Astrocyte of the cerebellum (primary cell): ENCODE data around the gene ASB7.

Experiments used
- DNase-seq: peaks from one replicate; pipeline ENCODE4 v3.0.0-alpha.2; 2011; ENCODE audit warnings: low read depth
- H3K4me3 ChIP-seq: 2 replicates; pipeline ENCODE4 v1.5.1; 2011; ENCODE audit warnings: mild to moderate bottlenecking, low read depth, low read length, moderate library complexity
- in situ Hi-C: cut with HindIII; loops from 2 replicates; pipeline ENCODE4 v1.10.0; 2017; ENCODE audit warnings: low sequenced_read_pairs
- TF ChIP-seq, protein P1 (sequence below): IDR thresholded peaks from 2 replicates; pipeline ENCODE4 v1.5.1; 2012; ENCODE audit warnings: low read length, low read depth, moderate library complexity, mild to moderate bottlenecking; ENCODE audit errors: missing control alignments

The ASB7 gene

DNA sequence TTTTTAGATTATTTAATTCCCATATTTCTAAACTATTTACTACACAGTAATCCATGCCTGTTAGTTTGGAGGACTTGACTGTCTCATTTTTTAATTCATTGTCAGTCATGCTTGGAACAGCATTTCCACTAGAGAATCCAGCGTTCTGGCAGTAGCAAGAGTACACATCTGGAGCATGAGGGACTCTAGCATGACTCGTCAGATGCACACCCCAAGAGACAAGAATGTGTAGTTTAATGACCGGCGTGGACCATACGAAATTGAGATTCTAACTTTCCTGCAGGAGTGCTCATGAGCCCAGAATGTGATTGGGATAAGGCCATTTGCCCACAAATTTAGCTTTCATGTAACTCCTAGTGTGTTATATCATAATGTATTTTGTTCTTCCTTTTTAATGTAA, 48.9 kb downstream of the ASB7 start:
- TF ChIP-seq, protein P1, sequence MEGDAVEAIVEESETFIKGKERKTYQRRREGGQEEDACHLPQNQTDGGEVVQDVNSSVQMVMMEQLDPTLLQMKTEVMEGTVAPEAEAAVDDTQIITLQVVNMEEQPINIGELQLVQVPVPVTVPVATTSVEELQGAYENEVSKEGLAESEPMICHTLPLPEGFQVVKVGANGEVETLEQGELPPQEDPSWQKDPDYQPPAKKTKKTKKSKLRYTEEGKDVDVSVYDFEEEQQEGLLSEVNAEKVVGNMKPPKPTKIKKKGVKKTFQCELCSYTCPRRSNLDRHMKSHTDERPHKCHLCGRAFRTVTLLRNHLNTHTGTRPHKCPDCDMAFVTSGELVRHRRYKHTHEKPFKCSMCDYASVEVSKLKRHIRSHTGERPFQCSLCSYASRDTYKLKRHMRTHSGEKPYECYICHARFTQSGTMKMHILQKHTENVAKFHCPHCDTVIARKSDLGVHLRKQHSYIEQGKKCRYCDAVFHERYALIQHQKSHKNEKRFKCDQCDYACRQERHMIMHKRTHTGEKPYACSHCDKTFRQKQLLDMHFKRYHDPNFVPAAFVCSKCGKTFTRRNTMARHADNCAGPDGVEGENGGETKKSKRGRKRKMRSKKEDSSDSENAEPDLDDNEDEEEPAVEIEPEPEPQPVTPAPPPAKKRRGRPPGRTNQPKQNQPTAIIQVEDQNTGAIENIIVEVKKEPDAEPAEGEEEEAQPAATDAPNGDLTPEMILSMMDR, result peak; percentile 15
- in situ Hi-C loops, result no loop called here
- no peak overlapping the region for H3K4me3 ChIP-seq
- DNase-seq, result no peak

DNA sequence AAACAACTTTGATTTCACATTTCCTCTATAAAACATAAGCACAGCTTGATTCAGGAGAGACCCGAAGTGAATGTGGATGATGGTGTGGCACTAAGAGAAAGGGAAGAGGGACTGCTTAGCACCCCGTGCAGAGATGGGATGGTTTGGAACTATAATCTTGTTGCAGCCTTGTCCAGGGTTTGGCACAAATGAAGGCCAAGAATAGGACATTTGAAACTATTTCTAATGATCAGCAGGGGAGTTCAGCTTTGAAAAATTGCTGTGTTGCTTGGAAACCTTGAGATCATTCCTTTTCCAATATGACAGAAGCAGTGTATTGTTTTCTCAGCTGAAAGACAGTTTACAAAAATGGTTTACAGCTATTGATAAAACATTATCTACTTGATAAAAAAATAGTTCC, 49.7 kb downstream of the ASB7 start:
- TF ChIP-seq, protein P1, result no peak
- no peak for DNase-seq
- in situ Hi-C loops, result no loop called here
- H3K4me3 ChIP-seq, result no peak overlapping the region

DNA sequence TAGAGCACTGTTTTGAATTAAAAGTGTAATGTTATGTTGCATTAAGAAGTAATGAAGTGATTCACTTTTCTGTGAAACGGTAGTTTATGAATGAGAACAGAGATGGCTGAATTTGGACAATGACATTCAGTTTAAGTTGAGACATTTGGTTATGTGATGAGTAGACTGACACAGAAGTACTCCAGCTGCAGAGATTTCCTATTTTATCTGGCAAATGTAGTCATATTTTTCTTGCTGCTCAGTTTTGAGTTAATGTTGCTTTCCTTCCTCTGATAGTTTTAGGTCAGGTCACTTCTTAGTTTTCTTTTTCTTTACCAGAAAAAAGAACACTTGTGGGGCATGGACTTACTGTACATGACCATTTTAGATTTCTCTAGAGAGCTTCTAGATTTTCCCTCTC, 51.2 kb downstream of the ASB7 start:
- DNase-seq, result no peak
- in situ Hi-C loops, result no loop called here
- TF ChIP-seq, protein P1, result no peak
- H3K4me3 ChIP-seq, result no peak overlapping the region

DNA sequence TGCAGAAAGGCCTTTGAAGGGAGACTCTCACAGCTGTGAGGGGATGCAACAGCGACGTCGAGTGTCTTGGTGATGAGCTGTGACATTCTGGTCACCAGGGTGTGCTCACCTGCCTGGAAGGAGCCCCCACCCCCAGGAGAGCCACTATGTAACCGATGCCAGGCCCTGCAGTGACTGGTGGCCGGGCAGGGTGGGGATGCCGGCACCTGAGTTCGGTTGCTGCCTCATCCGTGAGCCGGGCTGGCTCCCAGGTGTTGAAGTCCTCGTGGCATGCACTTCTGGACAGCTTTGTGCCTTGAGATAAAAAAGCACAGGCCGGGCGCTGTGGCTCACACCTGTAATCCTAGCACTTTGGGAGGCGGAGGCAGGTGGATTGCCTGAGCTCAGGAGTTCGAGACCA, 56.5 kb downstream of the ASB7 start:
- H3K4me3 ChIP-seq, result no peak overlapping the region
- in situ Hi-C loops, result no loop called here
- TF ChIP-seq, protein P1, result no peak
- DNase-seq, result no peak

DNA sequence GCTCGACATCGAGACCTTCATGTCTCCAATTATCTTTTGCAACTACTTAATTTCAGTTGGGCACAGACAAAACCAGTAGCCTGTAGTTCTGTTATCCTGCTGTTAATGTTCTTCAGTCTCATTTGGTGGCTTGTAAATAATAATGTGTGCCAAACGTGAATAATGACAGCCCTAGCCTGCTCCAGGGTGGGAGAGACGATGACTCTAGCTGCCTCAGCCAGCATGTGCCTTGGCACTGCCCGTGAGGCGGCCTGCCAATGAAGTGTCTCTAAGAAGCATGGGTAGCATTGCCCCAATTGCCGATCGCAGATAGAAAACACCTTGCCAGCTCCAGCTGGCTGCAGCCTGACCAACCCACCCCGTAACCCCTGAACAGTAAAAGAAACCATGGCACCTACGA, 58.8 kb downstream of the ASB7 start:
- in situ Hi-C loops, result no loop called here
- DNase-seq, result no peak
- H3K4me3 ChIP-seq, result no peak overlapping the region
- TF ChIP-seq, protein P1, result no peak

DNA sequence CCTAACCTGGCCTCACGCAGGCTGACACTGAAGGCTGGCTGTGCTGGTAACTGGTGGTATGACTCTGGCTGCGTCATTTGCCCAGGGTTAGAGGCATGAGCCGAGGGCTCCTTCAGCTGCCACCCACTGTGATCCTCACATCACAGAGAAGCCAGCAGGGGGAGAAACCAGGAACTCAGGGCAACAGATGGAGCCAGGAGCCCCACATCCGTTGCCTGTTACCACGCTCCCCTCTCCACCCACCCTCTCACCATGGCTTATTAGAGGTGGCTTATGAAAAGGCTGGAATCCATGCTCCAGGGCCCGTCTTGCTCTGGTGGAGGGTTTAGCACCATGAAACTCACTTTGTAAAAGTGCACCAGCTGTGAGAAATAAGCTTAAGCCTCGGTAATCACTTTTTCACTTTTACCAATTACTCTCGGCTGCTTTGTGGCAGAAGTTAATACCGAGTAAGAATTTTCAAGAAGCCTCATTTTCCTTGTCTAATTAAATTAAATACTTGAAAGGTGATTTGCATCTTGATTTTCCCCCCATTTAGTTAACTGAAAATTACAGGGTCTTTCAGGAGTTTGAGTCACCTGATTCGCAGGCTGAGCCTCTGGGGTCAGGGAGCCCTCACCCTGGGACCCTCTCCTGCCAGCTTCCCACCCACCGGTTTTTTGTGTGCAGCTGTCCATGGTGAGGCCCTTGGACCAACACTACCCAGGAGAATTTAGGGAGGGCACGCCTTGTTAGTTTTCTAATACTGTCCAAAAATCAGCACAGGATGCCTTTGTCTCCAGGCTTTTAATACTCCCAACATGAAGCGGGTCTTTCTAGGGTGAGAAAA, 60.9 kb downstream of the ASB7 start:
- no peak overlapping the region for H3K4me3 ChIP-seq

More for the DNA sequence above, 60.9 kb downstream of the ASB7 start:
- no peak for DNase-seq
- in situ Hi-C loops, result no loop called here
- TF ChIP-seq, protein P1, result peak; percentile 46
